Erythroblast (primary cell): ENCODE data around the gene B4GALT3.

Experiments used
- DNase-seq, 2 experiments: peaks; one replicate each; lab custom pipeline; 2025; lab: John Stamatoyannopoulos, UW
- GATA1 ChIP-seq: IDR thresholded peaks from 2 replicates; pipeline ENCODE4 v1.6.1; 2011; ENCODE audit warnings: low read depth, mild to moderate bottlenecking, control low read depth, low read length, moderate library complexity
- POLR2A ChIP-seq: IDR thresholded peaks from 2 replicates; pipeline ENCODE4 v1.6.1; 2011; ENCODE audit warnings: mild to moderate bottlenecking, low read length

B4GALT3 gene

GRCh38 chr1:161168906-161169305 lies 8.4 kb downstream of the B4GALT3 start:
- no peak for DNase-seq
- TF ChIP-seq POLR2A (no peak), GATA1 (no peak)

- TF ChIP-seq GATA1 (no peak), POLR2A (peak; percentile 96)
- peak; percentile 83 to 89 for DNase-seq
These were observed 10.4 kb downstream of the B4GALT3 start for GRCh38 chr1:161166669-161167548.

- TF ChIP-seq POLR2A, result peak; percentile 99
- TF ChIP-seq GATA1, result peak; percentile 99
- peak; percentile 100 for DNase-seq
These were observed 11.3 kb downstream of the B4GALT3 start, which contains the start of gene PPOX for GRCh38 chr1:161165742-161166668. PPOX (plus strand) TSS chr1:161166426; CDS start chr1:161166848, 422 bp downstream.

GRCh38 chr1:161164901-161165610 lies 12.3 kb downstream of the B4GALT3 start:
- DNase-seq, result peak; percentile 45 to 68

GRCh38 chr1:161163793-161164192 lies 13.5 kb downstream of the B4GALT3 start:
- TF ChIP-seq GATA1 (no peak), POLR2A (no peak)
- DNase-seq, result no peak

More at GRCh38 chr1:161164901-161165610, 12.3 kb downstream of the B4GALT3 start:
- TF ChIP-seq GATA1 (no peak), POLR2A (no peak)

GRCh38 chr1:161162806-161163205 lies 14.5 kb downstream of the B4GALT3 start:
- no peak for DNase-seq
- no peak for TF ChIP-seq POLR2A
- TF ChIP-seq GATA1, result no peak

- TF ChIP-seq GATA1 (no peak), POLR2A (no peak)
- no peak for DNase-seq
These were observed 15.3 kb downstream of the B4GALT3 start for GRCh38 chr1:161162052-161162451.

GRCh38 chr1:161161652-161162051 lies 15.7 kb downstream of the B4GALT3 start:
- TF ChIP-seq GATA1 (no peak), POLR2A (no peak)

GRCh38 chr1:161160671-161161145 lies 16.6 kb downstream of the B4GALT3 start:
- TF ChIP-seq POLR2A, result no peak
- no peak for TF ChIP-seq GATA1
- no peak for DNase-seq

More at GRCh38 chr1:161161652-161162051, 15.7 kb downstream of the B4GALT3 start:
- DNase-seq, result no peak

- TF ChIP-seq GATA1 (no peak), POLR2A (no peak)
- no peak for DNase-seq
These were observed 17.4 kb downstream of the B4GALT3 start for GRCh38 chr1:161159913-161160243.

GRCh38 chr1:161159087-161159912 lies 18.0 kb downstream of the B4GALT3 start, which contains the start of gene USP21:
USP21 (plus strand) TSS chr1:161159500; CDS start chr1:161160641, 1,141 bp downstream.
- TF ChIP-seq GATA1 (no peak), POLR2A (peak; percentile 85)
- peak; percentile 91 to 94 for DNase-seq

- DNase-seq, result peak; percentile 57 to 59
These were observed 18.8 kb downstream of the B4GALT3 start for GRCh38 chr1:161158316-161159010.

More at GRCh38 chr1:161158316-161159010, 18.8 kb downstream of the B4GALT3 start:
- TF ChIP-seq POLR2A (no peak), GATA1 (no peak)
